IPS-18c (cell line): ENCODE data around the gene HSPH1.
"Not testable (repeated sequence)": the region's sequence is repeated elsewhere in the genome, so short reads cannot be mapped to it uniquely, and the experiment has no call there.

ENCODE experiments used
- H3K4me3 ChIP-seq: 2 replicates; pipeline ENCODE4 v1.7.0; 2013; ENCODE audit warnings: low read depth, mild to moderate bottlenecking, low read length, moderate library complexity; ENCODE audit not compliant: insufficient read depth
- H3K9me3 ChIP-seq: one replicate; pipeline ENCODE4 v1.6.1; 2013; ENCODE audit warnings: mild to moderate bottlenecking, low read length, moderate library complexity; ENCODE audit not compliant: control insufficient read depth, insufficient read depth

Gene HSPH1

DNA sequence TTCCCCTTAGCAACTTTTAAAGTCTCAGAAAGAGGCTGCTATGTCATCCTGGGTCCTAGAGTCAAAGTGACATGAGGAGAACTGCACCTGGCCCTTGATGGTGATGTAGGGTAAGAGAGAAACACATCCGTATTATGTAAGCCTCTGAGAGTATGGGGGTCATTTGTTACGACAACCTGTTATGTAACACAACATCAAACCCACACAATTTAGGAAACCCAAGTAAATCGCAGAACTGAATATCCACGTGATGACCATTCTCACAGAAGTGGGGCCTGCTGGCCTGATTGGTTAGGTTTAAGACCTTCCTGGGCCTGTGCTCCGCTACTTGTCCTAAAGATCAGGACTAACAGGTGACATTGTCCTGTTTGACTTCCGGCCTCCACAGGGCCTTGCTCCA, 22.7 kb upstream of the HSPH1 start:
- H3K9me3 ChIP-seq = no peaks in the 10 kb centered on the region
- H3K4me3 ChIP-seq = no peak overlapping the region

DNA sequence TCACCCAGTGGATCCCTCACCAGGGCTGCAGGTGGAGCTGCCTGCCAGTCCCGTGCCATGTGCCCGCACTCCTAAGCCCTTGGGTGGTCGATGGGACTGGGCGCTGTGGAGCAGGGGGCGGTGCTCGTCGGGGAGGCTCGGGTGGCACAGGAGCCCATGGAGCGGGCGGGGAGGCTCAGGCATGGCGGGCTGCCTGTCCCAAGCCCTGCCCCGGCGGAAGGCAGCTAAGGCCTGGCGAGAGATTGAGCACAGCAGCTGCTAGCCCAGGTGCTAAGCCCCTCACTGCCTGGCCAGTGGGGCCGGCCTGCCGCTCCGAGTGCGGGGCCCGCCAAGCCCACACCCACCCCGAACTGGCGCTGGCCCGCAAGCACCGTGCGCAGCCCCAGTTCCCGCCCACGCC, 21.3 kb upstream of the HSPH1 start:
- no peaks in the 10 kb centered on the region for H3K9me3 ChIP-seq
- no peak overlapping the region for H3K4me3 ChIP-seq

DNA sequence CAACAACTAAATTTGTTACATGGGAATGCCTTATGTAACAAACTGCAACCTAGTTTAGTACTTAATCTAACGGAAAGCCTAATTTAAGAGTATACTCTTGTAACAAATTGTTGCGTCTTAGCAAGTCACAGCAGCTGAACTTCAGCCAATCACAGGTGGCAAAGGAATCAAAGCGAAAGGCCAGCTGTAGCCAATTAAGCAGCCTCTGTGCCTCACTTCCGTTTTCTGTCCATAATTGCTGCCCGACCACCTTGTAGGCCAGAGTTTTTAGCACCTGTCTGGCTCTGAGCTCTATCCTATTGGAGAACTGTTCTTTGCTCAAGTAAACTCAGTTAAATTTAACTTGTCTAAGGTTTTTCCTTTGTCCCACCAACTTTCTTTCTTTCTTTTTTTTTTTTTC, 18.1 kb upstream of the HSPH1 start:
- H3K9me3 ChIP-seq = no peaks in the 10 kb centered on the region
- H3K4me3 ChIP-seq = no peak overlapping the region

DNA sequence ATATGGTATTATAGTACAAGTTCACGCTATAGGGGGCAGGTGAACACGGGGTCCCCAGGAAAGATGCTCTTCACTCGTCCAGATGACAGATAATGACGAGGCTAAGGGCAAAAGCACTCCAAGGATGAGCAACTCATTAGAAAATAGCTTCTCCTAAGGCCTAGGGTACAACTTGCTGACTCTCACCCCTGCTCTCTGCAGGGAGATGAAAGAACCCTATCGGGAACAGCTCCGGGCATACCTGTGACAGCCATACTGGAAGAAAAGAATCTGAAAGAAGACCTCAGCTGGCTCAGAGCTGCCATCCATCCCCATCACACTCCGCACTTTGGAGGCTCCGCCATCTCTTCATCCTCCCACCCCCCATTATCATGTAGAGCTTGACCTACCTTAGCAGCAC, 17.5 kb upstream of the HSPH1 start:
- Histone ChIP-seq H3K4me3 (no peak overlapping the region), H3K9me3 (no peaks in the 10 kb centered on the region)

DNA sequence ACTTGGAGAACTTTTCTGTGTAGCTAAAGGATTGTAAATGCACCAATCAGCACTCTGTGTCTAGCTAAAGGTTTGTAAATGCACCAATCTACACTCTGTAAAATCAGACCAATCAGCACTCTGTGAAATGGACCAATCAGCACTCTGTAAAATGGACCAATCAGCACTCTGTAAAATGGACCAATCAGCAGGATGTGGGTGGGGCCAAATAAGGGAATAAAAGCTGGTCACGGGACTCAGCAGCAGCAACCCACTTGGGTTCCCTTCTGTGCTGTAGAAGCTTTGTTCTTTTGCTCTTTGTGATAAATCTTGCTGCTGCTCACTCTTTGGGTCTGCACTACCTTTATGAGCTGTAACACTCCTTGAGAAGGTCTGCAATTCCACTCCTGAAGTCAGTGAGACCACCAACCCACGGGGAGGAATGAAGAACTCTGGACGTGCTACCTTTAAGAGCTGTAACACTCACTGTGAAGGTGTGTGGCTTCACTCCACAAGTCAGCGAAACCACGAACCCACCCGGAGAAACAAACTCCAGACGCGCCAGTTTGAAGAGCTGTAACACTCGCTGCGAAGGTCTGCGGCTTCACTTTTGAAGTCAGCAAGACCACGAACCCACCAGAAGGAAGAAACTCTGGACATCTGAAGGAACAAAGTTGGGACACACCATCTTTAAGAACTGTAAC, 16.2 kb upstream of the HSPH1 start:
- not testable (repeated sequence) for H3K4me3 ChIP-seq, H3K9me3 ChIP-seq

DNA sequence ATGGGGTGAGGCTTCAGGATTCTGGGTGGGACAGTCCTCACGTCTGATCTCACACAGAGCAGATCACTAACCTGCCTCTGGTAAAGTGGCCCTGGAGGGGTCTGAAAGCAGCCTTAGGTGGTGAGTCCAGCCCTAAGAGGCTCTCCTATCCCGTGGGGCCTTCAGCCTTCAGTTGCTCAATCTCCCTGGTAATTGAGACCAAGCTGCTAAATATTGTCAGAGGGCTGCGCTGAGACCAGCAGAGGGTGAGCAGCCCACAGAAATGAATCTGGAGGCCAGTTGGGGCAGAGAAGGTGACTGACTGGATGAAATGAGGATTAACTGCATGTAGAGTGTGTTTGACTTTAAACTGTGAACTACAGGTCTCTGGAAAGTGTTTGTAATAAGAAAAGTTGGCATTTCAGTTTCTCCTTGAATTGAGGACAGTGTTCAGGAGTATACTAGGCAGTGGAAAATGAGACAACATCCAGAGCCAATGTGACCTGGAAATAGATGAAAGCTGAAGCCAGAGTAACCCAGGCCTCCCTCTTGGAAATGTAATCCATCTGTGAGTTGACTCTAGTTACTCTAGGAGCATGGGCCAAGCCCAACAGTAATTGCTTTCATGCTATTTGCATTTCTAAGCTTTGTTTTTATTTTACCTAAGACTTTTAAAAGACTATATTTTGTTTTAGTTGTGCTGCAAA, 14.3 kb upstream of the HSPH1 start:
- no peak overlapping the region for H3K4me3 ChIP-seq

DNA sequence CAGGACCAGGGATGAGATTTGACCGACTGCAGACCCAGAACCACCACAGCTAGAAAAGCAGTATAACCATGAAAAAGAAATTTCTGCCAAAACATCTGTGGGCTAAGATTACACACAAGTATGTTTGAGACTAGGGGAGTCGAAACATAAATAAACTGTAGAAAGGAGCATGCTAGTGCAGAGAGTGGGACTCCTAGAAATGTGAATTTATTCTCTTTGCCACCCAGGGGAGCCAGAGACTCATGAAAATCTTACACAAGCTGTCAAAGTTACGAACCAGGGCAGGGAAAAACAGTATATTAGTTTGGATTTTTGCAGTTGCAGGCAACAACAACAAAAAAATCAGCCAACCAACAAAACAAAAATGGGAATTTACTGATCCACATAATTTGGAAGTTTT, 12.3 kb upstream of the HSPH1 start:
- no peak overlapping the region for H3K4me3 ChIP-seq
- H3K9me3 ChIP-seq = no peaks in the 10 kb centered on the region

More for the DNA sequence above, 14.3 kb upstream of the HSPH1 start:
- H3K9me3 ChIP-seq = no peaks in the 10 kb centered on the region

DNA sequence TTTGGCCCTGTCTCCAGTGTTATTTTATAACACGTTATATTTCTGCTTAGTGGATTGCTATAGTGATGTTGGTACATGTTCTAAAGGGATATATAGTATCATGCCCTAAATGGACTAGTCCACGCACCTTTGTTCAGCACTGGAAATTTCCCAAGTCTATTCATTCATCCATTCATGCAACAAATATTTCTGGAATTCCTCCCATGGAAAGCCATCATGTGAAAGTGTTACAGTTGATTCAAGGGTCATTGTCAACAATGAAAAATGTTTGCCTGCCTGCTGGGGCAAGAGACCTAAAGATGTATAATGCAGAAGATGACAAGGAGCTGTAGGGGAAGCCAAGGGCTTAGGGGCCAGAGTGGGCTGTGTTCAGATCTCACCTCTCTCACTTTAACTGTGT, 10.8 kb upstream of the HSPH1 start:
- no peak overlapping the region for H3K4me3 ChIP-seq

DNA sequence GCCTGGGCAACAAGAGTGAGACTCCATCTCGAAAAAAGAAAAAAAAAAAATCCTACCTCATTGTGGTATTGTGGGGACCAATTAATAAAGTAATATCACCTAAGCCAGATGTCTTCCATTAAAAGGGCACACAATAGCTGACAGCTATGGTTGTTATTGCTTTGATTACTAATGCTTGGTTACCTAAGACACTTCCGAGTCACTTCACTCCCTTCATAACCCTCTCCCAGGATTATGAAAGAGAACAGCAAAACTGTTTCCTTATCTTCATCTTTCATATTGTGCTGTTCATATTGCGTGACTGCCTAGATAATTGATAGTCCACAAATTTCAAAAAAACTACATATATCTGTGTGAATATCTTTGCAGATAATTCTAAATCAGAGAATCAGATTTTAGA, 10.3 kb upstream of the HSPH1 start:
- no peak overlapping the region for H3K4me3 ChIP-seq
- no peaks in the 10 kb centered on the region for H3K9me3 ChIP-seq

More for the DNA sequence above, 10.8 kb upstream of the HSPH1 start:
- no peaks in the 10 kb centered on the region for H3K9me3 ChIP-seq

DNA sequence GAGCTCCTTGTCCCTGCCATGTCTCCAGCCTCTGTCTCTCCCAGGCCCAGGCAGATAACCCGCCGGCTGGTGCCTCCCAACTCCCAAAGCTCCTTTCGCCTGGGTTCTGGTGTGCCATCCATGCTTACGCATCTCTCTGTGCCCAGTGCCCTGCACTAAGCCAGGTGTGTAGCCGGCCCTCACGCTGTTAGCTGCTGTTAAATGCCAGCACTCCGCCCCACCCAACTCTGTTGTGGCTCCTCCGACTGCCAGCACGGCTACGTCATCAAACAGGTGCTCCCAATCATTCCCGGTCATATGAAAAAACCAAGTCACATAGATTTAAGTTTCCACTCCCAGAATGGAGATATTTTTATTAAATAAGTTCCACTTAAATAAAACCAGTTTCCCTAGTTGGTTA, 7.0 kb upstream of the HSPH1 start:
- Histone ChIP-seq H3K4me3 (no peak overlapping the region), H3K9me3 (no peaks in the 10 kb centered on the region)

DNA sequence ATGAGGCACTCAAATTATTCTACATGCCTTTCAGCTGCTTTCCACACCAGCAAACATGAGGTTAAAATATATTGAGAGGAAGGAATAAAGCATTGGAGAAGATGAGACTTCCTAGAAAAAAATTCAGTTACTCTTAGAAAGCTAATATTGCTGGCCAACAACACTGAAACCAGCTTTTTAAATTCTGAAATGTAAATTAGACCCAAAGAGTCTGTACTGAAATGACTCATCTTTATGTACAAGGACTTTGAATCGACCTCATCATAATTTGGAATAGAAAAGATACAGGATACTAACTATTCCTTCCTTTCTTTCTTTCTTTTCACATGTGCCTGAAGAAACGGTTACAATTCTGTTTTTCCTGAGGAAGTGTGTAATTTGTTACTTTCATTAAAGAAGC, 6.5 kb upstream of the HSPH1 start:
- no peaks in the 10 kb centered on the region for H3K9me3 ChIP-seq
- H3K4me3 ChIP-seq = no peak overlapping the region

DNA sequence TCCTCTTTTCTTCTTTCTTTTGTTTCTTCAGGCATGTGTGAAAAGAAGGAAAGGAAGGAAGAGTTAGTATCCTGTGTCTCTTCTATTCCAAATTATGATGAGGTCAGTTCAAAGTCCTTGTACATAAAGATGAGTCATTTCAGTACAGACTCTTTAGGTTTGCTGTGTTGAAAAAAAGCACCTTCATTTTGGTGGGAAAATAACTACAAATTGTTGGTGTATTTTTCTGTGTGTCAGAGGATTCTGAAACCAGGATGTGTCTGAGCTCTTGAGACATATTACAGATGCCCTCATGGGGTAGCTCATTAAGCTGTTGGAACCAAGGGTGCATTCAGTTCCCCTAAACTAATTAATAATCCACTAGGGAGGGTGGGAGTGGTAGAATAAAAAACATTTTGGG, 5.8 kb upstream of the HSPH1 start:
- H3K4me3 ChIP-seq = no peak overlapping the region

DNA sequence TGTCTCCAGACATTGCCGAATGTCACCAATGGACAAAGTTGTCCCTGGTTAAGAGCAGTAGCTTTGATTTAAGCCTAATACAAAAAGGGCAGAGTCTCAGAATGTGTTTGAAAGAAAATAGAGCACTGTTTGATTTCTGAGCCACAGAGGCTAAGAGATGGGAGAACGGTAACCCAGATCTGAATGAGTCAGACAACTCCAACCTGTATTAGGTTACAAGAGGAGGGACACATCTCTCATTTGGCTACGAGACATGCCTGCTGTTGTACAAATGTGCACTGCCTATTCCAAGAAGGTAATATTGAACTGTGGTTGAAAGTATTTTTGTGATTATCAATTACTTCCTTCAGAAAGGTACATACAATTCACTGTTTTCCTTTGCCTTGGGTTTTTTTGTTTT, 4.9 kb upstream of the HSPH1 start:
- H3K4me3 ChIP-seq = no peak overlapping the region
- no peaks in the 10 kb centered on the region for H3K9me3 ChIP-seq

More for the DNA sequence above, 5.8 kb upstream of the HSPH1 start:
- no peaks in the 10 kb centered on the region for H3K9me3 ChIP-seq

DNA sequence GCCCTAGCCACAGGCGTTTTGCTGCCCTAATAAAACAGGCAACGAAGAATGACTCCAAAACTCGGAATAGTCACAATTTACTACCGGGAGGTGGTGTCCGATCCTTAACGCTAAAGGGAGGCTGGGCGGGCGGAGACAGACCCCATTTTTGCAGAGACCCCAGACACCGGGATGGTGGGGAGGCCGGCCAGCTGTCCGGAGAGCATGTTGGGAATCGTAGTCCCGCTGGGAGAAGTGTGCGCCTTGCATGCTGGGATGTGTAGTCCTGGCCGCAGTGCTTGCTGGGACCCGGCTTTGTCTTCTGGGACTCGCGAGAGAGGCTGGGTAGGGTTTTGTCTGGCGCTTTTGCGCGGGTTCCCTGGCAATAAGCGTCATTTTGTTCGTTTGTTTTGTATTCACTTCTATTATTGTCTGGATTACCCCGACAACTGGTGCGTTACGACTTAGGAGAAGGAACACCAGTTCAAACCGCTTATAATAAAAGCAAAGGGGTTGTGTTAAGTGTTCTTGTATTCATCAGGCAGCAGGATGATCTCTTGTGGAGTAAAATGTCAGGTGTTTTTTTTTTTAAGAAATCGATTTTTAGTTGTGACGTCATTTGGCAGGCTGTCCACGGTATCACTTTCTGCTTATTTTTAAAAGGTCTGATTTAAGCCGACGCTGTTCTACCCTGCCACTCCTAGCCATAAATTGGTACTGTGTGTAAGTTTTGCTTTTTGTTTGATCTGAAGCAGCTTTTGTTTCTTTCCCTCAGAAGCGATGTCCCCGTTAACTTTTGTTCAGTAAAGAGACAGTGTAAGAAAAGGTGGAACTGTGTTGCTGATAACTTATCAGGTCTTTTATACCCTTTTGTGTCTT, 676 bp upstream of the HSPH1 start:
- H3K9me3 ChIP-seq = no peaks in the 10 kb centered on the region

DNA sequence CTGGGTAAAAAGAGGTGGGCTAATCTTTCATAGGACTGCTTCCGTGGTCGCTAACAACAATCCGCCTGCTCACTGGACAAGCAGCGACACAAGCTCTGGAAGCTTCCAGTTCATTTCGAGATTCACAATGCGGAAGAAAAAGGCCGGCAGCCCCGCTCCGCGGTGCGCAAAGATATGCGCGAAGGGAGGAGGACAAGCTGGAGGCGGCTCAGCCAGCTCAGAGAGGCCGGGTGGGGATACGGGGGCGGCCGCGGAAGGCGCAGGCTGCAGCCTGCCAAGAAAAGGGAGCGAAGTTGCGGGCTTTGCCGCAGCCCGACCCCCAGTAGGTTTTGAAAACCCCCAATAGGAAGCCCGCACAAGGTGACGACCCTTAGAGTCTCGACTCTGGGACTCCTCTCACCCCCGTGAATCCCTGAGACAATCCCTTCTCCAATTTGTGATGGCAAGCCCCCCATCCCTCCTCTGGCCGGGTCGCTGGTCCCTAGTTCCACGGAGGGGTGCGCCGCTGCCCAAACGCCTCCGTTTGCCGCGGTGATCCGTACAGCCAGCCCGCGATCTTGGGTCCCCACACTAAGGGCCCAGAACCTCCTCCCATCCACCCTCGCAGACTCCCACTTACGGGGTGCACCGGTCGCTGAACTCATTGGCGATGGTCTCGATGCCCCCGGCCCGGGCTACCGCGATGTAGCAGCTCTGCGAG, 697 bp downstream of the HSPH1 start:
- no peaks in the 10 kb centered on the region for H3K9me3 ChIP-seq
- H3K4me3 ChIP-seq = peak overlapping the region; percentile 85

More for the DNA sequence above, 676 bp upstream of the HSPH1 start:
- H3K4me3 ChIP-seq = peak overlapping the region; percentile 85

DNA sequence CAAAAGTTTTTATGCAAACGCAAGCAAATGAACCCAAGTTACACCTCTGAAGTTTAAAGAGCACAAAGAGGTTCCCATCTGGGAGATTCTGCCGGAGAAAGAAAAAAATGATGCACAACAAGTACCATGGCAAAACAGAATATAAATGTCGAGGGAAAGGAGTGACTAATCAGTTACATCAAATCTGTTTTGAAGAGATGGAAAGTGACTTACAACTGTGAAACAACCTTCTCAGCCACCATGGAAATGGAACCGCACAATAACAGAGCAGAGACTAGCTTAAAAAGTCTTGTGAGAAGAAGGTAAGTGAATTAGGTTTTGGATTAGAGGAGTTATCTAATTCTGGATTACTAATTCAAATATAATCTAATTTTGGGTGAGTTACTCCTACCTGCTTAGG, 2.4 kb downstream of the HSPH1 start:
- no peaks in the 10 kb centered on the region for H3K9me3 ChIP-seq
- H3K4me3 ChIP-seq = no peak overlapping the region

DNA sequence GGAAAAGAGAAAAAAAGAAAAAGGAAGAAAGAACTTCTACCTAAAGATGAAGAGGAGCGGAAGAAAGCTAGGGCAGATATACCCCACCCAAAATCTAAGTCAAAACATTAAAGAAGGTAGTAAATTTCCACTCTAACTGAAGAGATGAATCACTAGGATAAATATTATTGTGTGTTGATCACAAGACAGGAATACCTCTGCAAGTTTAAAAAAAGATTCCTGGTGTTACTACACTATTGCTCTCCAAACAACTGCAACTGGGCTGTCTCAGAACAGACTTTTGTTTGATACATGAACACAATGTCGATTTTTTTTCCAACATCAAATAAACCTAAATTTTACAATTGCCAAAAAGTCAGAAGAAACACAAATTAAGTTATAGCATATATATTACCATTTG, 6.8 kb downstream of the HSPH1 start:
- Histone ChIP-seq H3K4me3 (no peak overlapping the region), H3K9me3 (no peaks in the 10 kb centered on the region)
